ENCODE results near the gene C2CD4D. TPM values are rescaled to one million over a fixed set of nuclear protein-coding genes. Genes with fewer than 3 reads are reported as not detected.

The C2CD4D gene
- total and polyA plus RNA-seq, 7 donors, result 0.20 to 0.69 (median 0.60) TPM; not detected in 4

- Histone ChIP-seq H3K27me3 (peaks cover 19 to 80% (median 30%) of the 10 kb centered on the region in 3 donors), H3K27ac (no peak overlapping the region), H3K4me3 (no peak overlapping the region), H3K9me3 (no peaks in the 10 kb centered on the region), H3K36me3 (no peaks in the 10 kb centered on the region), H3K4me1 (peaks cover 0 to 22% (median 20%) of the 10 kb centered on the region in 4 donors)
- 42 to 70% methylated on average over 3 of the region's 3 CpGs for WGBS, 2 donors
- intact Hi-C loops (cut with DNase I), result no loop called here
- DNase-seq, result no peak
- TF ChIP-seq EP300 (IDR thresholded peaks at IDR 0.05), result no peak
- no peak for TF ChIP-seq POLR2A (IDR thresholded peaks at IDR 0.05)
- no peak for TF ChIP-seq CTCF (IDR thresholded peaks at IDR 0.05)
- no peak for TF ChIP-seq POLR2AphosphoS5 (IDR thresholded peaks at IDR 0.05)
These were observed 5.4 kb downstream of the C2CD4D start for GRCh38 chr1:151834239-151834638.

- no peaks in the 10 kb centered on the region for H3K36me3 ChIP-seq
- peaks cover 10 to 74% (median 21%) of the 10 kb centered on the region in 3 donors for H3K27me3 ChIP-seq
- TF ChIP-seq POLR2AphosphoS5 (IDR thresholded peaks at IDR 0.05) (no peak), CTCF (IDR thresholded peaks at IDR 0.05) (no peak)
- H3K9me3 ChIP-seq, result no peaks in the 10 kb centered on the region
- WGBS, 2 donors, result 61 to 77% methylated on average over 8 of the region's 8 CpGs
- intact Hi-C loops (cut with DNase I), result no loop called here
- no peak for DNase-seq
- no peak overlapping the region for H3K4me3 ChIP-seq
- H3K4me1 ChIP-seq, result peaks cover 0 to 19% (median 15%) of the 10 kb centered on the region in 4 donors
- H3K27ac ChIP-seq, result no peak overlapping the region
These were observed 6.3 kb downstream of the C2CD4D start for GRCh38 chr1:151833172-151833900.

- Histone ChIP-seq H3K36me3 (no peaks in the 10 kb centered on the region), H3K9me3 (no peaks in the 10 kb centered on the region), H3K4me1 (peaks cover 0 to 10% (median 8%) of the 10 kb centered on the region in 4 donors), H3K27me3 (peaks cover 1 to 72% (median 12%) of the 10 kb centered on the region in 3 donors), H3K4me3 (no peak overlapping the region), H3K27ac (no peak overlapping the region)
- intact Hi-C loops (cut with DNase I), result no loop called here
- peak; percentile 86 for DNase-seq
- WGBS, 2 donors, result 14 to 54% methylated on average over 10 of the region's 10 CpGs
- no peak for TF ChIP-seq POLR2AphosphoS5 (IDR thresholded peaks at IDR 0.05)
These were observed 7.2 kb downstream of the C2CD4D start for GRCh38 chr1:151832318-151832980.

- Histone ChIP-seq H3K27ac (peak within 1 kb of the TSS in 1 of 4 donors; percentile 6), H3K27me3 (peaks cover 0 to 68% (median 5%) of the 10 kb centered on the region in 3 donors), H3K4me1 (peaks cover 0 to 10% (median 8%) of the 10 kb centered on the region in 4 donors), H3K9me3 (no peaks in the 10 kb centered on the region), H3K4me3 (peak within 1 kb of the TSS in 1 of 4 donors; percentile 11), H3K36me3 (no peaks in the 10 kb centered on the region)
- WGBS, 2 donors, result 17 to 61% methylated on average over 5 of the region's 5 CpGs
- no peak for DNase-seq
- peak in 1 of 2 donors; percentile 70 for TF ChIP-seq POLR2A (IDR thresholded peaks at IDR 0.05)
- TF ChIP-seq POLR2AphosphoS5 (IDR thresholded peaks at IDR 0.05), result no peak
- intact Hi-C loops (cut with DNase I), result no loop called here
These were observed 8.0 kb downstream of the C2CD4D start, which contains the start of gene RORC for GRCh38 chr1:151831605-151832004. Gene RORC, minus strand, starts transcription at chr1:151831802. Its CDS starts 38 bp downstream, at chr1:151831764.

GRCh38 chr1:151831256-151831591 lies 8.4 kb downstream of the C2CD4D start:
- H3K9me3 ChIP-seq, result no peaks in the 10 kb centered on the region
- DNase-seq, result no peak
- peak overlapping the region in 1 of 4 donors; percentile 11 for H3K4me3 ChIP-seq
- H3K27me3 ChIP-seq, result peaks cover 0 to 69% (median 5%) of the 10 kb centered on the region in 3 donors
- TF ChIP-seq POLR2AphosphoS5 (IDR thresholded peaks at IDR 0.05) (no peak), POLR2A (IDR thresholded peaks at IDR 0.05) (no peak), CTCF (IDR thresholded peaks at IDR 0.05) (no peak), EP300 (IDR thresholded peaks at IDR 0.05) (no peak)
- WGBS, 2 donors, result 16 to 66% methylated on average over 4 of the region's 4 CpGs
- H3K27ac ChIP-seq, result peak overlapping the region in 1 of 4 donors; percentile 6
- intact Hi-C loops (cut with DNase I), result no loop called here
- peaks cover 0 to 10% (median 8%) of the 10 kb centered on the region in 4 donors for H3K4me1 ChIP-seq
- no peaks in the 10 kb centered on the region for H3K36me3 ChIP-seq

All from sigmoid colon (tissue), 7 donors.